ENCODE measurements around the gene APLP1. TPM values are rescaled to one million over a fixed set of nuclear protein-coding genes. Genes with fewer than 3 reads are reported as not detected.
A peak's percentile ranks its signal among the peaks of the same experiment; 100 is the strongest.

Gene APLP1
- total RNA-seq, 1 donor from 2014 or later: 618 TPM

- Mint-ChIP-seq H3K27ac (ENCODE audit: unreplicated experiment) (no peak overlapping the region), H3K9me3 (ENCODE audit: unreplicated experiment) (peaks cover 18% of the 10 kb centered on the region), H3K4me3 (ENCODE audit: unreplicated experiment) (no peak overlapping the region), H3K4me1 (ENCODE audit: low read depth, unreplicated experiment) (peaks cover 24% of the 10 kb centered on the region), H3K36me3 (ENCODE audit: unreplicated experiment) (peaks cover 17% of the 10 kb centered on the region), H3K27me3 (ENCODE audit: unreplicated experiment) (peaks cover 22% of the 10 kb centered on the region)
- TF ChIP-seq, protein P1, sequence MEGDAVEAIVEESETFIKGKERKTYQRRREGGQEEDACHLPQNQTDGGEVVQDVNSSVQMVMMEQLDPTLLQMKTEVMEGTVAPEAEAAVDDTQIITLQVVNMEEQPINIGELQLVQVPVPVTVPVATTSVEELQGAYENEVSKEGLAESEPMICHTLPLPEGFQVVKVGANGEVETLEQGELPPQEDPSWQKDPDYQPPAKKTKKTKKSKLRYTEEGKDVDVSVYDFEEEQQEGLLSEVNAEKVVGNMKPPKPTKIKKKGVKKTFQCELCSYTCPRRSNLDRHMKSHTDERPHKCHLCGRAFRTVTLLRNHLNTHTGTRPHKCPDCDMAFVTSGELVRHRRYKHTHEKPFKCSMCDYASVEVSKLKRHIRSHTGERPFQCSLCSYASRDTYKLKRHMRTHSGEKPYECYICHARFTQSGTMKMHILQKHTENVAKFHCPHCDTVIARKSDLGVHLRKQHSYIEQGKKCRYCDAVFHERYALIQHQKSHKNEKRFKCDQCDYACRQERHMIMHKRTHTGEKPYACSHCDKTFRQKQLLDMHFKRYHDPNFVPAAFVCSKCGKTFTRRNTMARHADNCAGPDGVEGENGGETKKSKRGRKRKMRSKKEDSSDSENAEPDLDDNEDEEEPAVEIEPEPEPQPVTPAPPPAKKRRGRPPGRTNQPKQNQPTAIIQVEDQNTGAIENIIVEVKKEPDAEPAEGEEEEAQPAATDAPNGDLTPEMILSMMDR (IDR thresholded peaks at IDR 0.05; ENCODE audit: partially characterized antibody, unreplicated experiment): no peak
- no peak for DNase-seq
These were observed 20.5 kb upstream of the APLP1 start for GRCh38 chr19:35847911-35848310.

- Mint-ChIP-seq H3K9me3 (ENCODE audit: unreplicated experiment) (peaks cover 14% of the 10 kb centered on the region), H3K4me1 (ENCODE audit: low read depth, unreplicated experiment) (peaks cover 27% of the 10 kb centered on the region), H3K4me3 (ENCODE audit: unreplicated experiment) (no peak overlapping the region), H3K27me3 (ENCODE audit: unreplicated experiment) (peaks cover 17% of the 10 kb centered on the region), H3K27ac (ENCODE audit: unreplicated experiment) (no peak overlapping the region), H3K36me3 (ENCODE audit: unreplicated experiment) (peaks cover 14% of the 10 kb centered on the region)
- no peak for DNase-seq
- TF ChIP-seq, protein P1 (IDR thresholded peaks at IDR 0.05; ENCODE audit: partially characterized antibody, unreplicated experiment): no peak
These were observed 19.9 kb upstream of the APLP1 start for GRCh38 chr19:35848486-35848885.

GRCh38 chr19:35848919-35849505 lies 19.4 kb upstream of the APLP1 start:
- Mint-ChIP-seq H3K36me3 (ENCODE audit: unreplicated experiment) (peaks cover 14% of the 10 kb centered on the region), H3K27me3 (ENCODE audit: unreplicated experiment) (peaks cover 13% of the 10 kb centered on the region), H3K4me3 (ENCODE audit: unreplicated experiment) (no peak overlapping the region), H3K4me1 (ENCODE audit: low read depth, unreplicated experiment) (peaks cover 27% of the 10 kb centered on the region), H3K9me3 (ENCODE audit: unreplicated experiment) (peaks cover 14% of the 10 kb centered on the region), H3K27ac (ENCODE audit: unreplicated experiment) (no peak overlapping the region)
- no peak for DNase-seq
- TF ChIP-seq, protein P1 (IDR thresholded peaks at IDR 0.05; ENCODE audit: partially characterized antibody, unreplicated experiment): no peak

DNA sequence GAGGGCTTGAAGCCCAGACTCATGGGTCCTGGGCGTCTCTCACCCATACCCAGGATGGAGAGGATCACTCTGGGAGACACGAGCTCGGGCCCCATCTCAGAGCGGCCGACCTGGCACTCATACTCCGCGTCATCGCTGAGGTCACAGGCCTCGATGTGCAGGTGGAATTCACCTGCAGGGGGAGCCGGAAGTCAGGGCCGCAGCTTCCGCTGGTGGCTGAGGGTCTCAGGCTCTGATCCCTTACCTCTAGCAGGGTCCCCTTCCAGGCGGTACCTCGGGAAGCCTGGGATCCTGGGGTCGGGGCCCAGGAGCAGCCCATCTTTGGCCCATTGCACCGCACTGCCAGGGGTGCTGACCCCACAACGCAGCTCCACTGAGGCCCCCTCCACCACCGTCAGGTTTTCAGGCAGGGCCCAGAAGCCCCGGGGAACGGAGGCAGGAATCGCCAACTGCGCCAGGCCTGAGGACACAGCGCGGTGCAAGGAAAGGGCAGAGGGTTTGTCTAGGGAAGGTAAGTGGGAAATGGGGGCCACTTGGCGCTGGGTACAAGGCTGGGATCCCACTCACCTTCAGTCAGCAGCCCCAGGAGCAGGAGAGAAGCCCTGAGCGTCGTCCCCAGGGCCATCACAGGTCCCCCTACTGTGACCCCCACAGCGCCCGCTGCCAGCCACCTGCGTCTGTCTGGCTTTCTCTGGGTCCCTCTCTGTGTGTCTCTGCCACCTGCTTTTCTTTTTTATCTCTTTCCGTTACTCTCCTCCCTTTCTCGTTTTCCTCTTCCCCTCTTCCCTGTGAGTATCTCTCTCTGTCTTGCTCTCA lies 17.0 kb upstream of the APLP1 start:
- H3K9me3 Mint-ChIP-seq (ENCODE audit: unreplicated experiment): peaks cover 16% of the 10 kb centered on the region
- peaks cover 31% of the 10 kb centered on the region for H3K4me1 Mint-ChIP-seq (ENCODE audit: low read depth, unreplicated experiment)
- peaks cover 16% of the 10 kb centered on the region for H3K27me3 Mint-ChIP-seq (ENCODE audit: unreplicated experiment)
- no peak overlapping the region for H3K4me3 Mint-ChIP-seq (ENCODE audit: unreplicated experiment)
- no peak overlapping the region for H3K27ac Mint-ChIP-seq (ENCODE audit: unreplicated experiment)
- peaks cover 2% of the 10 kb centered on the region for H3K36me3 Mint-ChIP-seq (ENCODE audit: unreplicated experiment)
- DNase-seq: peak; percentile 61
- TF ChIP-seq, protein P1 (IDR thresholded peaks at IDR 0.05; ENCODE audit: partially characterized antibody, unreplicated experiment): peak; percentile 25

Measured in glutamatergic neuron (in vitro differentiated cells).